LNCAP (cell line): ENCODE measurements around the gene MACROD2.

Experiments
- CTCF ChIP-seq: fragments of 450-650 bp; IDR thresholded peaks from 2 replicates; pipeline ENCODE4 v1.5.1; 2017; ENCODE audit warnings: mild to moderate bottlenecking

Gene MACROD2

DNA sequence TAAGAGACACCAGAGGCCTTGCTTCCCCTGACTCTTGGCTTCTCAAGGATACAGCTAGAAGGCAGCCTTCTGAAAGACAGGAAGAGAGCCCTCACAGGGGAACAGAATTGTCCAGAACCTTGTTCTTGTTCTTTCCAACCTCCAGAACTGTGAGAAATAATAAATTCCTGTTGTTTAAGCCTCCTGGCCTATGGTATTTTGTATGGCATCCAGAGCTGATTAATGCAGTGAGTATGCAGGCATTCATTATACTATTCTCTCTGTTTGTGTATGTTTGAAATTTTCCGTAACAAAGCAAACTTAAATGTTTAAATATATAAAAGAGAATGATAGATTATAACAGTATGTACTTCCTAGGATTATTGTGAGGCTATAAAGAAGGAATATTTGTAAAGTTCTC lies 1245.5 kb downstream of the MACROD2 start:
- TF ChIP-seq CTCF = no peak

DNA sequence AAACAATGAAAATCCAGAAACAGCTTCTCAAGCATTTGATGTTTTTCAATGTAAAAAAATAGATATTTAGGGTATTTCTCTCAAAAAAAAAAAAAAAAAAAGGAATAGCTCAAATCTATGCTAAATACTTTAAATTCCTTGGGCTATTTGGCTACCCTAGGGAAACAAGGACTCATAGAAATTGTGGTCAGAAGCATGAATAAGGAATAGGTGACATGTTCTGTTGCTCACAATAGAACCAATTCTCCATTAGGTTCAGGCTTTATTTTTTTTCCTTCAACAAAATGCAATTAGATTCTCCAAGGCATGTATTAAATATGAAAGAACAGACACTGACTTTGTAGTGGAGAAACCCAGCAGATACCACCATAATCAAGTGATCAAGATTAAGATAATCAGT lies 1246.4 kb downstream of the MACROD2 start:
- no peak for TF ChIP-seq CTCF

DNA sequence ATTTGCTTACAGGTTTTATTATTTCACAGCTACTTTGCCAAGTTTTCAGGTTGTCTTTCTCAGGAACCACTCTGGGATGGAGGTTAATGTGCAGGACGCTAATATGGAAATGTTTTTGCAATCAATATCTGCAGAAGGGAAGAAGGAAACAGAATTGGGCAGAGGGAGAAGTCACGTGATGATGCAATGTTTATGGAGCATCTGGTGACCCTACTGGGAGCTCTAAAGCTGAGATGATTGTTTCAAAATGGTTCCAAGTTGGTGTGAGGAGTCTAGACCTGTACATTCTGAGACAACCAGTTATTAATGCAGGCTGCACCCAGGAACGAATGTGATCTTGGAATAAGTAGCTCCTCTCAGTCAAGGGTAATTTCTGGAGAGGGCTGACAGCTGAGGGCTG lies 1247.5 kb downstream of the MACROD2 start:
- TF ChIP-seq CTCF = no peak

- TF ChIP-seq CTCF = no peak
These were observed 1250.6 kb downstream of the MACROD2 start for GRCh38 chr20:15245896-15246295.

DNA sequence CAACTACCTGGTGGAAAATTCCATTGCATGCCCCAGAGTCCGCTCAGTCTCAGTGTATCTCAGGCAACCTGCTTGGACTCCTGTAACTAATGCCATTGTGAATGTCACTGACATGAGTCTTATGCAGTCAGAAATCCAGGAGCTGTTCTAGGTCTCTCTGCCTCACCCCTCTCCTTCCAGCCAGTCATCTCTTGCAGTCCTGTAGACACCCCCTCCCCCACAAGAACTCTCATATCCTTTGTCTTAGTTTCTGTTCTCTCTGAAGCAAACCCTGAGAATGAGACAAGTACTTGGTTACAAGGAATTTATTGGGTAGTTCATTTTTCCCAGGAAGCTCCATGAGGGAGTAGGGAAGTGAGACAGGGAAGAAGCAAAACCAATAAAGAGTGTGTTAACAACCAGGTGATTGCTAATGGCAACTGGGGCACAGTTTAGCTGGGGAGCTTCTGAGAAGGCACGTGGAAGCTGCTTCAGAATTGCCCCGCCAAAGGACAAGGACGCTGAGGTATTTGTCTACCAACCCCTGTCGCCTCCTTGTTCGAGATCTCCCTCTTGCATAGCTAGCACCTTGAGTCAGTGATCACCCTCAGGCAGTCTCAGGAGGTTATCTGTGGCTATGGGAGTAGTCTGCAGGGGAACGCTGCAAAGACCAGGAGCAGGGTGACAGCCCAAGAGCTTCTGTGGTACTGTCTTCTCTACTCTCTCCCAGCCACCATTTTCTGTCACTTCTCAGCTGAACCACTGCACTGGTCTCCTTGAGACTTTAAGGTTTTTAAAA lies 1253.5 kb downstream of the MACROD2 start:
- no peak for TF ChIP-seq CTCF

DNA sequence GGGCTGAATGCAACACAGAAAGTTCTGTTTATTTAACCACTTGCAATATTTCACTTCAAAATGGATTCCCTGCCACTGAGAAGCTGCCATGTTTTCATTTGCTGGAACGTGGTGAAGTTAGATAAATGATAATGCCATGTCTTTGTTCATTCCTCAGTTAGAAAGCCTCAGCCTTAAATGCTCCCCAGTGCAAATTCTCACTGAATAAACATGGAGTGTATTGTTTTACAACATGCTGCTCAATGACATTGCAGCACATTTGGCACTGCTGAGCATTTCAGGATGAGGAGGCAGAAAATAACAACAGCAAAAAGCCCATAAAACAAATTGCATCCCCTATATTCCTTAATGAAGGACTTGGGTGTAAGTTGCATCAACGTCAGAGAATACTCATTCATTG lies 1255.9 kb downstream of the MACROD2 start:
- TF ChIP-seq CTCF = no peak

DNA sequence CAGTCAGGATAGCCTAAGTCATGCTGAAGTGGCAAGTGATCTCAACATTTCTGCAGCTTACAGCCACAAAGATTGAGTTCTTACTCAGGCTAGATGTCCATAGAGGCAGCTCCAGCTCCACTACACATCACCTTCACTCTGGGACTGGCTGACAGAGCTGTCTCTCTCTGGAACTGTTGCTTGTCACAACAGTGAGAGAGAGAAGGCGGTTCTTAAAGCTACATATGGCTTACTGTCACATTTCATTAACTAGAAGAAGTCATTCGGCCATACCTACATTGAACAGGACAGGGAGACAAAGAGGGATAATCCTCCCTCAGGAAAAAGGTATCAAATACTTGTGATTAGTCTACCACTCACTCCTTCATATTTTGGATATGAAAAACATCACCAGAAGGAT lies 1257.0 kb downstream of the MACROD2 start:
- TF ChIP-seq CTCF = no peak

DNA sequence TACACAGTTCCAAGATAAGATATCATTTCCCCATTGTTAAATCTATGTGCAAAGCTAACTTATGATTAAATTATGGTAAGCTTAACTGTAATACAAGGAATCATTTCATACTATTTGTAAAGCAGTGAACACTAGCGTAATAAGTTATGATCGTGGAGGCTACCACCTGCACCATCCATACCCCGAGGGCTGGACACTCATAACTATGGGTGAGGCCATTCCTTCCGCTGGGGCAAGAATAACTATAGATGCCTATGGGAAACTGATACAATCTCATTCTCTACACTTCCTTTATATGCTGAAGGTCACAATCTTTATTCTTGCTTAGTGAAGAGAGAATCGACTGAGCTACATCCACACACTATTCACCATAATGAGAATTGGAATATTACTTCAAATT lies 1258.1 kb downstream of the MACROD2 start:
- no peak for TF ChIP-seq CTCF
